Measurements from ENCODE around the gene SSR2. TPM values are rescaled to one million over a fixed set of nuclear protein-coding genes. Genes with fewer than 3 reads are reported as not detected.

SSR2 gene
- total and polyA plus RNA-seq, 2 donors: 213 to 252 TPM

- peak within 1 kb of the TSS; percentile 93 for H3K27ac ChIP-seq (ENCODE audit: low read depth)
- H3K36me3 ChIP-seq (ENCODE audit: insufficient read depth): no peaks in the 10 kb centered on the region
- no peak for DNase-seq (ENCODE audit: extremely low spot score)
- no peaks in the 10 kb centered on the region for H3K4me1 ChIP-seq (ENCODE audit: insufficient read depth)
- peak within 1 kb of the TSS; percentile 90 for H3K4me3 ChIP-seq (ENCODE audit: low read depth, low read length)
- under 1% methylated on average over 52 of the region's 52 CpGs for WGBS
Measured at GRCh38 chr1:155978325-155978972, 42.3 kb downstream of the SSR2 start, which contains the start of gene ARHGEF2. Gene ARHGEF2 (minus strand): TSS chr1:155978547. CDS start chr1:155978427, 120 bp downstream.

- peak overlapping the region; percentile 90 for H3K4me3 ChIP-seq (ENCODE audit: low read depth, low read length)
- DNase-seq (ENCODE audit: extremely low spot score): no peak
- H3K36me3 ChIP-seq (ENCODE audit: insufficient read depth): no peaks in the 10 kb centered on the region
- under 1% methylated on average over 52 of the region's 52 CpGs for WGBS
- no peaks in the 10 kb centered on the region for H3K4me1 ChIP-seq (ENCODE audit: insufficient read depth)
- H3K27ac ChIP-seq (ENCODE audit: low read depth): peak overlapping the region; percentile 93
Measured at GRCh38 chr1:155977690-155978324, 42.9 kb downstream of the SSR2 start.

- no peak for DNase-seq (ENCODE audit: extremely low spot score)
- 17% methylated on average over 5 of the region's 5 CpGs for WGBS
- peak overlapping the region; percentile 90 for H3K4me3 ChIP-seq (ENCODE audit: low read depth, low read length)
- H3K27ac ChIP-seq (ENCODE audit: low read depth): peak overlapping the region; percentile 40
- H3K4me1 ChIP-seq (ENCODE audit: insufficient read depth): no peaks in the 10 kb centered on the region
- H3K36me3 ChIP-seq (ENCODE audit: insufficient read depth): no peaks in the 10 kb centered on the region
Measured at GRCh38 chr1:155976913-155977689, 43.6 kb downstream of the SSR2 start.

- peak overlapping the region; percentile 41 for H3K27ac ChIP-seq (ENCODE audit: low read depth)
- no peaks in the 10 kb centered on the region for H3K36me3 ChIP-seq (ENCODE audit: insufficient read depth)
- WGBS: 3% methylated on average over 14 of the region's 14 CpGs
- no peak for DNase-seq (ENCODE audit: extremely low spot score)
- H3K4me3 ChIP-seq (ENCODE audit: low read depth, low read length): peak overlapping the region; percentile 90
- H3K4me1 ChIP-seq (ENCODE audit: insufficient read depth): no peaks in the 10 kb centered on the region
Measured at GRCh38 chr1:155976062-155976912, 44.5 kb downstream of the SSR2 start.

GRCh38 chr1:155975375-155976061 lies 45.2 kb downstream of the SSR2 start:
- H3K4me3 ChIP-seq (ENCODE audit: low read depth, low read length): peak overlapping the region; percentile 90
- WGBS: 33% methylated on average over 4 of the region's 4 CpGs
- H3K36me3 ChIP-seq (ENCODE audit: insufficient read depth): no peaks in the 10 kb centered on the region
- no peak for DNase-seq (ENCODE audit: extremely low spot score)
- H3K4me1 ChIP-seq (ENCODE audit: insufficient read depth): no peaks in the 10 kb centered on the region
- H3K27ac ChIP-seq (ENCODE audit: low read depth): no peak overlapping the region

- WGBS: 22% methylated on average over 13 of the region's 13 CpGs
- Histone ChIP-seq H3K4me3 (ENCODE audit: low read depth, low read length) (no peak overlapping the region), H3K36me3 (ENCODE audit: insufficient read depth) (no peaks in the 10 kb centered on the region), H3K4me1 (ENCODE audit: insufficient read depth) (no peaks in the 10 kb centered on the region), H3K27ac (ENCODE audit: low read depth) (no peak overlapping the region)
- DNase-seq (ENCODE audit: extremely low spot score): no peak
Measured at GRCh38 chr1:155974208-155975115, 46.3 kb downstream of the SSR2 start.

GRCh38 chr1:155973723-155974122 lies 47.0 kb downstream of the SSR2 start:
- H3K4me3 ChIP-seq (ENCODE audit: low read depth, low read length): no peak overlapping the region
- H3K36me3 ChIP-seq (ENCODE audit: insufficient read depth): no peaks in the 10 kb centered on the region
- no peaks in the 10 kb centered on the region for H3K4me1 ChIP-seq (ENCODE audit: insufficient read depth)
- WGBS: 74% methylated on average over 3 of the region's 3 CpGs
- no peak overlapping the region for H3K27ac ChIP-seq (ENCODE audit: low read depth)
- DNase-seq (ENCODE audit: extremely low spot score): no peak

GRCh38 chr1:155971910-155972809 lies 48.6 kb downstream of the SSR2 start:
- 86% methylated on average over 9 of the region's 9 CpGs for WGBS
- DNase-seq (ENCODE audit: extremely low spot score): no peak
- no peaks in the 10 kb centered on the region for H3K4me1 ChIP-seq (ENCODE audit: insufficient read depth)
- no peak overlapping the region for H3K4me3 ChIP-seq (ENCODE audit: low read depth, low read length)
- no peaks in the 10 kb centered on the region for H3K36me3 ChIP-seq (ENCODE audit: insufficient read depth)
- no peak overlapping the region for H3K27ac ChIP-seq (ENCODE audit: low read depth)

GRCh38 chr1:155970531-155971167 lies 50.1 kb downstream of the SSR2 start:
- no peak for DNase-seq (ENCODE audit: extremely low spot score)
- no peak overlapping the region for H3K4me3 ChIP-seq (ENCODE audit: low read depth, low read length)
- H3K4me1 ChIP-seq (ENCODE audit: insufficient read depth): no peaks in the 10 kb centered on the region
- H3K36me3 ChIP-seq (ENCODE audit: insufficient read depth): no peaks in the 10 kb centered on the region
- H3K27ac ChIP-seq (ENCODE audit: low read depth): peak overlapping the region; percentile 44
- 34% methylated on average over 11 of the region's 11 CpGs for WGBS

GRCh38 chr1:155969377-155969791 lies 51.4 kb downstream of the SSR2 start:
- H3K4me1 ChIP-seq (ENCODE audit: insufficient read depth): no peaks in the 10 kb centered on the region
- WGBS: 72% methylated on average over 9 of the region's 9 CpGs
- no peak overlapping the region for H3K27ac ChIP-seq (ENCODE audit: low read depth)

GRCh38 chr1:155968670-155969069 lies 52.1 kb downstream of the SSR2 start:
- no peak for DNase-seq (ENCODE audit: extremely low spot score)
- Histone ChIP-seq H3K4me1 (ENCODE audit: insufficient read depth) (no peaks in the 10 kb centered on the region), H3K27ac (ENCODE audit: low read depth) (no peak overlapping the region), H3K4me3 (ENCODE audit: low read depth, low read length) (no peak overlapping the region), H3K36me3 (ENCODE audit: insufficient read depth) (peaks cover 4% of the 10 kb centered on the region)
- WGBS: 33% methylated on average over 3 of the region's 3 CpGs

More at GRCh38 chr1:155969377-155969791, 51.4 kb downstream of the SSR2 start:
- H3K36me3 ChIP-seq (ENCODE audit: insufficient read depth): peaks cover 2% of the 10 kb centered on the region
- no peak overlapping the region for H3K4me3 ChIP-seq (ENCODE audit: low read depth, low read length)
- no peak for DNase-seq (ENCODE audit: extremely low spot score)

Measured in urinary bladder (tissue), 4 donors.